Endothelial cell of umbilical vein (primary cell): ENCODE data around the gene ALK. TPM values are rescaled to one million over a fixed set of nuclear protein-coding genes. Genes with fewer than 3 reads are reported as not detected.

ENCODE experiments used
- BruUV-seq: library from RNA; stranded (reverse); fragments of 400-500 nt; replicated peaks from 2 replicates; lab custom pipeline; 2021; lab: Mats Ljungman, UMichigan
- CTCF ChIA-PET: fragments of 300-600, 350-600 bp; sonication (Branson Sonifier 250); formaldehyde crosslinking; loops from one replicate; lab custom pipeline; 2021; ENCODE audit warnings: antibody characterized with exemption, inconsistent platforms; lab: Charles Lee
- POLR2A ChIA-PET: fragments of 300-600, 350-600 bp; sonication (Branson Sonifier 250); formaldehyde crosslinking; loops from one replicate; lab custom pipeline; 2021; ENCODE audit warnings: antibody characterized with exemption, inconsistent platforms; lab: Charles Lee
- DNase-seq: peaks from one replicate; pipeline ENCODE4 v3.0.0-alpha.2; 2011; ENCODE audit warnings: low read depth, low spot score
- FAIRE-seq: peaks from 2 replicates; lab custom pipeline; 2011; peaks lifted over from hg19 to GRCh38; lab: Jason Lieb, UNC
- H2AFZ ChIP-seq: 2 replicates; pipeline ENCODE4 v1.6.0; 2012; ENCODE audit warnings: low read depth, low read length, control low read depth, inconsistent platforms
- H3K27ac ChIP-seq: 2 replicates; pipeline ENCODE4 v1.5.1; 2011; ENCODE audit warnings: low read depth, mild to moderate bottlenecking, control low read depth, low read length, moderate library complexity; ENCODE audit not compliant: insufficient read depth
- H3K27me3 ChIP-seq, 2 experiments: 2 replicates each; pipeline versions ENCODE4 v1.6.0 to v1.6.1; 2011; ENCODE audit warnings: low read length in 2 of 2, mixed read lengths in 1 of 2; ENCODE audit not compliant: control insufficient read depth in 2 of 2, insufficient read depth in 2 of 2
- H3K36me3 ChIP-seq, 2 experiments: 2 replicates in 1 of 2; 3 replicates in 1 of 2; pipeline ENCODE4 v1.5.1; 2011; ENCODE audit warnings: low read length in 2 of 2, mild to moderate bottlenecking in 1 of 2, moderate library complexity in 1 of 2; ENCODE audit not compliant: control insufficient read depth in 2 of 2, insufficient read depth in 2 of 2; ENCODE audit errors: extremely low read depth in 1 of 2
- H3K4me1 ChIP-seq: 3 replicates; pipeline ENCODE4 v1.5.1; 2011; ENCODE audit warnings: mild to moderate bottlenecking, low read length; ENCODE audit not compliant: control insufficient read depth, insufficient read depth; ENCODE audit errors: extremely low read depth
- H3K4me2 ChIP-seq: 2 replicates; pipeline ENCODE4 v1.6.1; 2011; ENCODE audit warnings: low read length, control low read depth, mixed read lengths; ENCODE audit not compliant: insufficient read depth
- H3K4me3 ChIP-seq, 3 experiments: fragments of 200-600 bp in 1 of 3; sonication (generic), shearing (Covaris generic) in 1 of 3; replicated peaks in 1 of 3; 2 replicates each; pipeline ENCODE4 v1.5.1; 2011 to 2016; ENCODE audit warnings: control low read depth in 3 of 3, low read length in 3 of 3, mild to moderate bottlenecking in 2 of 3, inconsistent platforms in 1 of 3, low read depth in 1 of 3, moderate library complexity in 1 of 3; ENCODE audit not compliant: insufficient read depth in 1 of 3
- H3K79me2 ChIP-seq: 2 replicates; pipeline ENCODE4 v1.6.0; 2012; ENCODE audit warnings: low read length, inconsistent platforms; ENCODE audit not compliant: control insufficient read depth, insufficient read depth
- H3K9ac ChIP-seq: replicated peaks from 2 replicates; pipeline ENCODE3; 2011; ENCODE audit warnings: low read length, control low read depth; ENCODE audit not compliant: insufficient read depth; ENCODE audit errors: extremely low read depth
- H3K9me1 ChIP-seq: replicated peaks from 3 replicates; pipeline ENCODE4 v1.6.0; 2011; ENCODE audit warnings: mild to moderate bottlenecking, low read length; ENCODE audit not compliant: control insufficient read depth, insufficient read depth; ENCODE audit errors: extremely low read depth
- H3K9me3 ChIP-seq: replicated peaks from 2 replicates; pipeline ENCODE4 v1.5.1; 2012; ENCODE audit warnings: low read length, inconsistent platforms; ENCODE audit not compliant: control insufficient read depth, insufficient read depth
- H4K20me1 ChIP-seq: replicated peaks from 2 replicates; pipeline ENCODE3; 2011; ENCODE audit warnings: mild to moderate bottlenecking, low read length; ENCODE audit not compliant: control insufficient read depth, insufficient read depth; ENCODE audit errors: extremely low read depth
- EZH2 ChIP-seq: IDR thresholded peaks from 2 replicates; pipeline ENCODE4 v1.6.1; 2012; ENCODE audit warnings: borderline replicate concordance, low read depth, mild to moderate bottlenecking, moderate library complexity, low read length, inconsistent platforms; ENCODE audit not compliant: severe bottlenecking
- FOS ChIP-seq: IDR thresholded peaks from 2 replicates; pipeline ENCODE4 v1.6.1; 2011; ENCODE audit warnings: mild to moderate bottlenecking, low read length, moderate library complexity, borderline replicate concordance; ENCODE audit not compliant: insufficient read depth
- GATA2 ChIP-seq: IDR thresholded peaks from 2 replicates; pipeline ENCODE4 v1.7.0; 2011; ENCODE audit warnings: low read depth, mild to moderate bottlenecking, moderate library complexity, mixed read lengths, low read length; ENCODE audit not compliant: insufficient read length, insufficient read depth
- MYC ChIP-seq: IDR thresholded peaks from one replicate; pipeline ENCODE4 v1.6.1; 2011; ENCODE audit warnings: mild to moderate bottlenecking, low read depth, low read length
- dilution Hi-C: fragments of 300-500 bp; cut with MboI; formaldehyde crosslinking; loops from one replicate; pipeline ENCODE4 v1.15.0; 2019; ENCODE audit warnings: low sequenced_read_pairs; ENCODE audit not compliant: extremely low pct_ligation_motif_present
- intact Hi-C: fragments of 100-400 bp; cut with micrococcal nuclease; formaldehyde crosslinking; loops from one replicate; pipeline ENCODE4 v1.10.0; 2022
- polyA plus RNA-seq, 4 experiments: library from polyadenylated mRNA; depleted of rRNA in 3 of 4; stranded (reverse) in 3 of 4; unstranded in 1 of 4; fragments of >200 nt; gene quantifications; 2 replicates each; pipeline versions ENCODE4 v1.2.1 to v1.2.3, GENCODE V29; 2011 to 2012; ENCODE audit warnings: missing spikeins in 1 of 4
- total RNA-seq: library from RNA; stranded (reverse); gene quantifications from 2 replicates; pipeline ENCODE4 v1.2.3, GENCODE V29; 2021
- TF ChIP-seq, protein P1 (sequence below): IDR thresholded peaks from 2 replicates; pipeline ENCODE4 v1.6.1; 2011; ENCODE audit not compliant: insufficient read depth, insufficient read length
- TF ChIP-seq, protein P2 (sequence below), 2 donors: IDR thresholded peaks; 1 replicate in 1 of 2; 2 replicates in 1 of 2; pipeline ENCODE4 v1.5.1; 2011; ENCODE audit warnings: low read length in 2 of 2, mild to moderate bottlenecking in 2 of 2, moderate library complexity in 2 of 2, control low read depth in 1 of 2, inconsistent platforms in 1 of 2, low read depth in 1 of 2; ENCODE audit not compliant: insufficient read depth in 1 of 2; ENCODE audit errors: extremely low read depth in 1 of 2

The ALK gene
- total and polyA plus RNA-seq, 2 donors (not counting 3 experiments of a cell fraction or from before 2014, with no cell fraction given) = not detected

DNA sequence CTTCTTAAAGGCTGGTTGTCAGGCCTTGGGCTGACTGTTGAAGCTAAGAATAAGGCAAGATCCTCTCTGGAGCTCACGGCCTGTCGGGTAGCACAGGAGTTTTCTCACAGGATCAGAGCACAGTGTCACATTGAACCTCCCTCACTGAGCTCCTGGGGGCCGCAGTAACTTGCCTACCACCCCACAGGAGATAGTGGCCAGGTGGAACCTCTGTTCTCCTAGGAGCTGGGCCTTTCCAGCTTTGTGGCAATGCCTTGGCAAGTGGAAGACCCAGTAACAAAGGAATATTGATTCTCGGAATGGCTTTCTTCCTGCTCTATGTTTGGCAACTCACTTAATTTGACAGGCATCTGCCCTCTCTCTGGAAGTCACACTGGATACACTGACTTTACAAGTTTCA, 1.2 kb upstream of the ALK start:
- TF ChIP-seq, protein P1, sequence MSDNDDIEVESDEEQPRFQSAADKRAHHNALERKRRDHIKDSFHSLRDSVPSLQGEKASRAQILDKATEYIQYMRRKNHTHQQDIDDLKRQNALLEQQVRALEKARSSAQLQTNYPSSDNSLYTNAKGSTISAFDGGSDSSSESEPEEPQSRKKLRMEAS = no peak
- TF ChIP-seq MYC = no peak
- no peak for TF ChIP-seq EZH2
- TF ChIP-seq, protein P2, sequence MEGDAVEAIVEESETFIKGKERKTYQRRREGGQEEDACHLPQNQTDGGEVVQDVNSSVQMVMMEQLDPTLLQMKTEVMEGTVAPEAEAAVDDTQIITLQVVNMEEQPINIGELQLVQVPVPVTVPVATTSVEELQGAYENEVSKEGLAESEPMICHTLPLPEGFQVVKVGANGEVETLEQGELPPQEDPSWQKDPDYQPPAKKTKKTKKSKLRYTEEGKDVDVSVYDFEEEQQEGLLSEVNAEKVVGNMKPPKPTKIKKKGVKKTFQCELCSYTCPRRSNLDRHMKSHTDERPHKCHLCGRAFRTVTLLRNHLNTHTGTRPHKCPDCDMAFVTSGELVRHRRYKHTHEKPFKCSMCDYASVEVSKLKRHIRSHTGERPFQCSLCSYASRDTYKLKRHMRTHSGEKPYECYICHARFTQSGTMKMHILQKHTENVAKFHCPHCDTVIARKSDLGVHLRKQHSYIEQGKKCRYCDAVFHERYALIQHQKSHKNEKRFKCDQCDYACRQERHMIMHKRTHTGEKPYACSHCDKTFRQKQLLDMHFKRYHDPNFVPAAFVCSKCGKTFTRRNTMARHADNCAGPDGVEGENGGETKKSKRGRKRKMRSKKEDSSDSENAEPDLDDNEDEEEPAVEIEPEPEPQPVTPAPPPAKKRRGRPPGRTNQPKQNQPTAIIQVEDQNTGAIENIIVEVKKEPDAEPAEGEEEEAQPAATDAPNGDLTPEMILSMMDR (IDR thresholded peaks at IDR 0.05; ENCODE audit: extremely low read depth in 1 of 2, insufficient read depth in 1 of 2, low read depth in 1 of 2, low read length in 2 of 2) = no peak
- TF ChIP-seq FOS = no peak
- no peak for TF ChIP-seq GATA2
- ChIA-PET POLR2A (no interaction called here), CTCF (interaction anchor here (0.8 to 4.9 kb wide), 13 partner anchors 10 to 1247 kb away, joined by 3 to 44 read pairs (median 4); no protein-coding TSS in a partner anchor)
- Histone ChIP-seq H3K4me2 (no peak overlapping the region), H4K20me1 (no peaks in the 10 kb centered on the region), H3K4me3 (no peak overlapping the region), H3K4me1 (no peaks in the 10 kb centered on the region), H3K9me3 (no peaks in the 10 kb centered on the region), H3K27me3 (peaks cover 20 to 21% of the 10 kb centered on the region in 2 experiments), H3K36me3 (no peaks in the 10 kb centered on the region), H3K9me1 (no peaks in the 10 kb centered on the region), H3K9ac (no peak overlapping the region), H3K27ac (no peak overlapping the region), H2AFZ (no peak overlapping the region), H3K79me2 (no peaks in the 10 kb centered on the region)
- DNase-seq (no peak), FAIRE-seq (no peak)
- intact Hi-C loops = loop anchor here (1.0 kb wide), 1 partner anchor 150 kb away; no protein-coding TSS in a partner anchor
- dilution Hi-C loops = no loop called here
- no TSS peak for BruUV-seq
